ES-I3 (cell line): ENCODE data around the gene HSBP1.

Experiments
- H3K36me3 ChIP-seq: 2 replicates; pipeline ENCODE4 v1.6.1; 2013; ENCODE audit warnings: mild to moderate bottlenecking, low read length, control low read depth, moderate library complexity; ENCODE audit not compliant: insufficient read depth
- H3K4me1 ChIP-seq: 2 replicates; pipeline ENCODE4 v1.6.1; 2013; ENCODE audit warnings: mild to moderate bottlenecking, control low read depth, low read length; ENCODE audit not compliant: insufficient read depth
- H3K9ac ChIP-seq: 2 replicates; pipeline ENCODE4 v1.6.1; 2013; ENCODE audit warnings: low read depth, mild to moderate bottlenecking, low read length, moderate library complexity
- H3K9me3 ChIP-seq: 2 replicates; pipeline ENCODE4 v1.6.1; 2013; ENCODE audit warnings: mild to moderate bottlenecking, low read length, moderate library complexity; ENCODE audit not compliant: control insufficient read depth, insufficient read depth

The HSBP1 gene

DNA sequence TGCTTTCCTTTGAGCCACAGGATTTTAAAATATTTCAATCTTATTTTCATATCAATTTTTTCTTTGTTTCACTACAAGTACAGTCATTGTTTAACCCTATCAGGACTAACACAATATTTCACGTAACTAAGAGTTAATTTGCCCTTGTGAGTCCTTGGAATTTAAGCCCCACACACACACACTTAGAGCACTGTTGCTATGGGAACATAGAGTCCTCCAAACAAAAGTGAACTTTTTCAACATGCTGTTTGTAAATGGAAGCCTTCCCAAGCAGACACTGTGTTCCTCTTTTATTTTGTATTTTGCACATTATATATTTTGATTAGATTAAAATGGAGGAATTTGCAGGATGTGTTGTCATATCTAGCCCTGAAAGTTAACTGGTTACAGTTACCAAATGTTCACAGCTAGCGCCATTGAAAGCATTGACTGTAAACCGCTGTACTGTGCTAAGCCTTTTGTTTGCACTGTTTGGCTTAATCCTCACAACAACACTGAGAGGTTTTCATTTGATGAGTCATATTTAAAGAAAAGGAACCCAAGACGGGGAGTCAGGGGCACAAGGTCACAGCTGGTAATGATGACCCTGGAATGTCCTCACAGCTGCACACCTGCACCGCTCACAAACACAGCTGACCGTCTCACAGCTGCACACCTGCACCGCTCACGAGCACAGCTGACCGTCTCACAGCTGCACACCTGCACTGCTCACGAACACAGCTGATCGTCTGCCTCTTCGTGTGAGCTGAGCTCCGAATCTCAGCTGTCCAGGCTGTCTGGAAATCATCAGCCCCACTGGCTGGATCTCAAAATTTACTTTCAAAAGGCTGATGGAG is 6.3 kb downstream of the HSBP1 start:
- Histone ChIP-seq H3K9me3 (0 out of 2 replicates have a peak, but pooled peaks cover 3% of the 10 kb centered on the region), H3K36me3 (no peaks in the 10 kb centered on the region; the same call in 1 of the 2 replicates), H3K4me1 (peaks cover 13% of the 10 kb centered on the region), H3K9ac (no peak overlapping the region)

DNA sequence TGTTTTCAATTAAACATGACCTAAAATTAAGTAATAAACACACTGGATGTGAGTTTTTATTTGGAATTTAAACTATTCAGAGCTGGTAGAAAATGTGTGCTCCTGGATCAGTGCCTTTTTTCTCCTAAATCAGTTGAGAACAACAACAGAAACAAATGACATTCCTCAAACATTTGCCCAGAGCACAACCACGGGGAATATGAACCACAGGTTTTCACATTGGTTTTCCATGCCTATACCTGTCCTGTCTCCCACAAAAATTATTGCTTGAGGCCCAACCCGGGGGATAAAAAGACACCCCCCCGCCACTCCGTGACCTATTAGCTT is 6.8 kb downstream of the HSBP1 start:
- no peak overlapping the region for H3K9ac ChIP-seq
- H3K4me1 ChIP-seq: peaks cover 13% of the 10 kb centered on the region
- H3K9me3 ChIP-seq: 0 out of 2 replicates have a peak, but pooled peaks cover 3% of the 10 kb centered on the region
- H3K36me3 ChIP-seq: no peaks in the 10 kb centered on the region; the same call in 1 of the 2 replicates

DNA sequence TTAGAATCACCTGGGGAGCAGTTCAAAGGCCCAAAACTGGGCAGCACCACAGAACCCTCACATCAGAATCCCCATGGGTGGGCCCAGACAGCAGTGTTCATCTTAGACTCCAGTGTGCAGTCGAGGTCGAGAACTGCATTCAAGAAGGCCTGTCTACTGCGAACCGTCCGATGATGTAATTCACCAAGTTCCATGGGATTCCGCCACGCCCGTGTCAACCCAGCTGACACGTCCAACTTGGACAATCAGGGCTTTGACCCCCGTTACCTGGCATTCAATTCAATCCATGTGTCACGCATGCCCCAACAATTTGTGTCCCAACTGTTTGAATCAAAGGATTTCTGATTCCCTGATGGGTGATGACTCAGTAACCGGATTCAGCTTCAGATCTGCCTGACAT is 9.2 kb downstream of the HSBP1 start:
- Histone ChIP-seq H3K9ac (no peak overlapping the region), H3K36me3 (no peaks in the 10 kb centered on the region; the same call in 1 of the 2 replicates), H3K9me3 (0 out of 2 replicates have a peak, but pooled peaks cover 3% of the 10 kb centered on the region), H3K4me1 (peaks cover 13% of the 10 kb centered on the region)

DNA sequence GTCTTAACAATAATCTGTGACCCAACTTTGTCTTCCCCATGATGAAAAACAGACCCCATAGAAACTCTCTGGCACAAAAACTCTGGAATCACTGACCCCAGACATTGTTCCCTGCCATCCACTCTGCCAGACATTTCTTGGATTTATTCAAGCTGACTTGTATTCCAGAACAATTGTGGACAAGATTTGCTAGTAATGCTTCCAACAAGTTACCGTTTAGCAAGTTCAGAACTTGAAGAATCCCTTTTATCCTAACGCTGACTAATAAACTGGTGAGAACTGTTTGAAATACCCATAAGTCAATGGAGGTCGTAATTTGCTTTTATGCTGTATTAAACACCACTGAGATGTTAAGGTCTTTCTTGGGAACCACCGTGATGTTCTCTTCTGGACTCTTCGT is 10.5 kb downstream of the HSBP1 start:
- Histone ChIP-seq H3K9me3 (0 out of 2 replicates have a peak, but pooled peaks cover 1% of the 10 kb centered on the region), H3K36me3 (no peaks in the 10 kb centered on the region), H3K4me1 (peaks cover 13% of the 10 kb centered on the region), H3K9ac (no peak overlapping the region)

DNA sequence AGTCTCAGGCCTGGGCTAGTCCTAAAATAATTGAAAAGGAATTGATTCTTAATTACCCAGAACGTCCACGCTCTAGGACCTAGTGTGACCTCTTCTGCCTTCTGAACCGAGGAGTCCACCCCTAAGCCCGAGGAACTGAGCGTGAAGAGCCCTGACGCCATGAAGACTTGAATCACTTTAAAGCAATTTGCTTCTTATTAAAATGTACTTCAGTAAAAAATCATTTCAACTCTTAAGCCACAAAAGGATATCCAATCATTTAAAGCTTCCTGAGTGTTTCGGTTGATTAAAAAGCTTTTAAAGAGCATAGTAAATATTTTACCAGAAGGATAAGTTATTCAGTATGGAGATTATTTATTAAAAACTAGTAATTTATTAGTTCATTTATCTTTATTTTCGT is 11.6 kb downstream of the HSBP1 start:
- no peaks in the 10 kb centered on the region for H3K9me3 ChIP-seq
- no peak overlapping the region for H3K9ac ChIP-seq
- peaks cover 8% of the 10 kb centered on the region for H3K4me1 ChIP-seq
- H3K36me3 ChIP-seq: no peaks in the 10 kb centered on the region

DNA sequence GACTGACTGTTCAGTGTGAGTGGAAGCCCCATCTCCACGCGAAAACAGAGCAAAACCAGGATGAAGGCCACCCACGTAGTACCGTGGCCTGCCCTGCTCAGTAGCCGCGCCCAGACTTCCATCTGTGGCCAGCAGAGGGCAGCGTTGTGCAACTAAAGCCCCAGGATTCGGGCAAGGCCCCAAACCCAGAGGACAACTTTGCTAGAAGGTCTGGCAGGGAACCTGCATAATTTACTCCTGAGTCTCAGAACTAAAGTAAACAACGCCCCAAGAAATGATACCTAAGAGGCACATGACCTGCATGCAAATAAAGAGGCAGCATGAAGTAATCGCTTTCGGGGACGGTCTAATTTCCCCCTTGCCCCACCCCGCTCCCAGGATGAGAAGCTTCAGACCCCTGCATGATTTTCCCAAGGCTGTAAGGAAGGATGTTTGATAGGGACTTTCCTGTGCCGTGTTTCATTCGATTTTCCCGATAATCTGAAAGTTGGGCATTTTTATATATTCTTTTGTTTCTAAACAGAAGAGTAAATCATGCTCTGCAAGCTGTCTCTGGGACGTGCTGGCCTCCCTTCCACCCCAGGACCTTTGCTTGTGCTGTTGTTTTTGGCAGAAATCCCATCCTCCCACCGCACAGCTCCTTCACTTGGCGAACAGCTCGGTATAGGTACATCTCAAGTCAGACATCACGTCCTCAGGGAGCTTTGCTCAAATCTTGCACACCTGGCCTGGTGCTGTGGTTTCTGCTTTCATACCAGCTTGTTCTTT is 18.6 kb downstream of the HSBP1 start:
- H3K4me1 ChIP-seq: peaks cover 9% of the 10 kb centered on the region
- no peak overlapping the region for H3K9ac ChIP-seq
- H3K36me3 ChIP-seq: no peaks in the 10 kb centered on the region
- no peaks in the 10 kb centered on the region for H3K9me3 ChIP-seq

DNA sequence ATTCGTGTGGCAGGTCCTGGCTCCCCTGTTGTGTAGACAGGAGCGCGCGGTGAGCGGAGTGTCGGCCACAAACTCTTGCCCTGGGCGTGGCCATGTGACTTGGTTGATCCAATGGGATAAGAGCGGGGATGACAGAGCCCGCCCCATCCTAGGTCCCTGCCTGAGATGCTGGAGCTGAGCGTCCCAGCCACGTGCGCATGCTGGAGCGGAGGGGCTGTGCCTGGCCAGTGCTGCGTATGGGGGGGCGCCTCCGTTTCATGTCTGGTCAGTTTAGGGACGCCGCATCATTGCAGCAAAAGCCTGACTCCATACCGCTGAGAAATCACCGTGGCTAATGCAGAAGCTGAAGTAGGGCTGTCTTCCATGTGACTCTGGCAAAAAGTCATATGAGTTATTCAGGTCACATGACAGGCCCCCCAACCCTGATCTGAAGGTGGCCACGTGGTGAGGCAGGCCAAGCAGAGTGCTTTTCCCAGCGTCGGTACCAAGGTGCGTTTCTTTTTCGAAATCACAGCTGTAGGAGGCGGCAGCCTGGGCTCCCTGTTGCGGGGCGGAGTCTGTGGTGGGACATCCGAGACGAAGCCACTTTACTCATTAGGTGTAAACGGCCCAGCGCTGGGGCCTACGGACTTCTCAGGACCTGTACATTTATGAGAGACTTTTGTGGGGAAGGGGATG is 22.5 kb downstream of the HSBP1 start:
- Histone ChIP-seq H3K9ac (no peak overlapping the region), H3K9me3 (peaks cover 7% of the 10 kb centered on the region; the same call in 1 of the 2 replicates), H3K36me3 (no peaks in the 10 kb centered on the region; the same call in 1 of the 2 replicates), H3K4me1 (no peaks in the 10 kb centered on the region)

DNA sequence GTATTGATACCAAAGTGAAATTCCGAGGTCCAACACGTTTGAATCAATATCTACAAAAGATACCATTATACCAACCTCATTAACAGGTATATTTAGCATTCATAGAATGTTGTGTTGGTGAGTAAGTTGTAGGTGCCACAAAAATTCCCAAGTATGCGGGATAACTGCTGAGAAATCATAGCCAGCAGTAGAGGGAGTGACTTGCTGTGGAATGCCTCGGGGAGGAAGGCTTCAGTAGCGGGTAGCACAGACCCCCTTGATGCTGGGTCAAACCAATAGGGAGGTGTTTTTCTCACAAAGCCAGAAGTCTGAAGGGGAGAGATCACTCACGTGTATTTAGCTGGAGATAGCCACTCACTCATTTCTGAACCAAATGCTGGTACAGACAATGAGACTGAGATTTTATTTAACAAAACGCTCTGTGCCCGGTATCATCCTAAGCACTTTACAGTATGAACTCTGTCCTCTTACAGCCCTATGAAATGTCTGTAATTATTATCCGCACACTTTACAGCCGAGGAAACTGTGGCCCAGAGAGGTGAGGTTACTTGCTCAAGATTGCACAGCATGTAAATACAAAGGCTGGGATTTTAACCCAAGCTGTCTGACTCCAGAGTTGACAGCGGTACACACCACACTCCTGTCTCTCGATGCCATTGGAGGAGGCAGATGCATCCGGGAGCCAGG is 23.1 kb downstream of the HSBP1 start:
- Histone ChIP-seq H3K9ac (no peak overlapping the region), H3K36me3 (no peaks in the 10 kb centered on the region; the same call in 1 of the 2 replicates), H3K4me1 (no peaks in the 10 kb centered on the region), H3K9me3 (peaks cover 7% of the 10 kb centered on the region; the same call in 1 of the 2 replicates)

DNA sequence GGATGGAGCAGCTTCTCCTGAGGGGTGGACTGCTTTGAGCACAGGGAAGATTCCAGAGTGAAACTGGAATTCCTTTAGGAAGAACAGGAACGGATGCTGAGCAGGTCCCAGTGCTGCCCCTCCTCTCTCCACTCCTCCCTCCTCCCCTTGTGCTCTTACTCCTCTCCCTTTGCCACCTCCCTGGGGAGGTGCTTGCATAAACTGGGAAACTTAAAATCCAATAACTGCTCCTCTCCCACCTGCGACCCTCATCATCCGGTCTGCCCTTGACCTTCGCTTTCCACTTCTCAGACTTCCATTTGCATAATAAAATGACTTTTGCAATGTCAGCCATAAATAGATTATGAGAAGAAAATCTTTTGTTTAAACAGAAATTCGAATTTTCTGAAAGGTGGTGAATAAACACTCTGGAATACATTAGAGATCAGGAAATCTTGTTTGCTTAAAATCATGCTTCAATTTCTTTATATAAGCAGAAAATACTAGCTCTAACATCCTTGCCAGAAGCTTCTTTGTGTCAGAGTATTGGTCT is 23.7 kb downstream of the HSBP1 start:
- Histone ChIP-seq H3K9ac (no peak overlapping the region), H3K9me3 (peaks cover 7% of the 10 kb centered on the region; the same call in 1 of the 2 replicates), H3K4me1 (no peaks in the 10 kb centered on the region), H3K36me3 (no peaks in the 10 kb centered on the region; the same call in 1 of the 2 replicates)

DNA sequence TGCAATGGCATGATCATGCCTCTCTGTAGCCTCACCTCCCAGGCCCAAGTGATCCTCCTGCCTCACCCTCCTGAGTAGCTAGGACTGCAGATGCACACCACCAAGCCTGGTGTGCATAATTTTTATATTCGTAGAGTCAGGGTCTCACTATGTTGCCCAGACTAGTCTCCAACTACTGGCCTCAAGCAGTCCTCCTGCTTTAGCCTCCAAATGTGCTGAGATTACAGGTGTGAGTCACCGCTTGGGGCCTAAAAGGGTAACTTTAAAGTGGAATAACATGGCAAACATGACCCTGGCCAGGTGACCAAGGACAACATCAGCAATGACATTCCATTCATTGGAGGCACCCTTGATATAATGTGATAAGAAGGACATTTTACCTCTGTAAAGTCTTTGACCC is 26.1 kb downstream of the HSBP1 start:
- peaks cover 7% of the 10 kb centered on the region; the same call in 1 of the 2 replicates for H3K9me3 ChIP-seq
- H3K36me3 ChIP-seq: no peaks in the 10 kb centered on the region; the same call in 1 of the 2 replicates
- no peaks in the 10 kb centered on the region for H3K4me1 ChIP-seq
- H3K9ac ChIP-seq: no peak overlapping the region

DNA sequence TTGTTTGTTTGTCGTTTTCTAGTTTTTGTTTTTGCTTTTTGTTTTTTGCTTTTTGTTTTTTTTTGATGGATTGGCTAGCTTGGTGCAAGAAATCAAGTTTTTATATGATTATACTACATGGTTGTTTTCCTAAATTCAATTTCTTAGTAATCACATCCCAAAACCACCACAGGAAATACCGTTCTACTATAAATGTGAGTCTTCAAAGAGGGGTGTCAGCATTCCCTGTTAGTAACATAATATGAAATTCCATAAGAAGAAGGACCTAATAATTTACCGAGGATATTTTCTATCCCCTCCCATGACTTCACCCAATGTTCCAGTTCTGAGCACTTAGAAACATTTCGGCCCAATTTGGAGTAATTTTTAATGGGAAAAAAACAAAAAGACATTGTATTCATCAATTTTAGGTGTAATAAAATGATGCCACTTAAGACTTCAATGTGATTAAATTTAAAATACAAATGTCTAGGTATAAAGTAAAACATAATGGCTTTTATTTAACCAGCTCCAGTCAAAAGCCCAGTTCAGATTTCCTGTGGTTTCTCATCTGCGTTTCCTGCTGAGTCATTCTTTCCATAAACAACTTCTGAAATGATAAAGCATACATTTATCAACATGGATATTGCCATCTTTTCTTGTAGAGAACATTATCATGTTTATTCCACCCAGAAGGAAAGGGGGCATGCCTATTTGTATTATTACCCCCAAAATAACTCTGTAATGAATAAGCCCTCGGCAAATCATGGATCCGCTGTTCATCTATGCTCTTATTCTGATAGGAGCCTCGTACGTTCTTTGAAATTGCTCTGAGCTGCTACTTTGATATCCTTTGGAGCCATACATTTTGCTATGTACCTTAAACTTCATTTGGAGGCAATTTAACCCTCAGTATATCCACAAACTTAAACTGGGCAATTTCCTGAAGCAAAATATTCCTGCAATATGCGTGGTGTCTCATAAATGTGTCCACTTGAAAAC is 28.1 kb downstream of the HSBP1 start:
- H3K36me3 ChIP-seq: no peaks in the 10 kb centered on the region; the same call in 1 of the 2 replicates
- H3K4me1 ChIP-seq: peaks cover 7% of the 10 kb centered on the region; the same call in 1 of the 2 replicates
- no peak overlapping the region for H3K9ac ChIP-seq
- peaks cover 14% of the 10 kb centered on the region; the same call in 1 of the 2 replicates for H3K9me3 ChIP-seq

DNA sequence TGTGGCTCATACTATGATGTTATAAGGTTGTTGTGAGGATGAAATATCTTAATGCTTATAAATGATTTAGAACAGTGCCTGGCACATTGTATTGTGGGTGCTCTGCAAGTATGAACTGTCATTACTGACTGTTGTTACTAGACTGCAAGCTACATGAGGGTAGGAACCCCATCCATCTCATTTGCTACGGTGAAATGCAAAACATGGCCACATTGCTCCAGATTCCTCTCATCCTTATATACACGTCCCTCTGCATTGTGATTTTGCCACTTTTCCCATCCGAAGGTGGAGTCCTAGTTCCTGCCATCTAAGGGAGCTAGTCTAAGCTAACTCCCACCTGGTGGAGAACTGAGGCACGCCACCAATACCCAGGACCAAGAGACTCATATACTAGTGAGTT is 29.8 kb downstream of the HSBP1 start:
- Histone ChIP-seq H3K9me3 (peaks cover 19% of the 10 kb centered on the region; the same call in 1 of the 2 replicates), H3K4me1 (peaks cover 13% of the 10 kb centered on the region), H3K9ac (no peak overlapping the region), H3K36me3 (no peaks in the 10 kb centered on the region)

DNA sequence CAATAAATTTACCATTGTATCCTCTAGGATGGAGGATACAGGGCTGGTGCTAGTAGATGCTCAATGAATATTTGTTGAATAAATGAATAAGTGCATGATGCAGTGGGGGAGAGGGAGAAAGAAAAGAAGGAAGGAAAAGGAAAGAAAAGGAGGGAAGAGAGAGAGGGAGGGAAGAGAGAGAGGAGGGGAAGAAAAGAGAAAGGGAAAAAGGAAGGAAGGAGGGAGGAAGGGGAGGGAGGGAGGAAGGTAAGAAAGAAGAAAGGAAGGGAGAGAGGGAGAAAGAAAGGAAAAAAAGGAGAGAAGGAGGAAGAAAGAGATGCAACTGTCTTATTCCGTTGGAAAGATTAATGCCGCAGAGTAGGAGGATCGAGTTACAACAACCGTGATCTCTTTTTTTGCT is 30.4 kb downstream of the HSBP1 start:
- Histone ChIP-seq H3K36me3 (no peaks in the 10 kb centered on the region), H3K9ac (no peak overlapping the region), H3K4me1 (peaks cover 19% of the 10 kb centered on the region), H3K9me3 (peaks cover 14% of the 10 kb centered on the region; the same call in 1 of the 2 replicates)
